HG03520 (cell line): Measurements from ENCODE around the gene CALCOCO1.
"Not testable (repeated sequence)": the region's sequence is repeated elsewhere in the genome, so short reads cannot be mapped to it uniquely, and the experiment has no call there.

Experiments used
- ATAC-seq: cut with Tn5 transposase; IDR thresholded peaks from one replicate; pipeline ENCODE4 v1.9.1; 2021; ENCODE audit warnings: mild to moderate bottlenecking, moderate library complexity; ENCODE audit not compliant: unreplicated experiment

Gene CALCOCO1

GRCh38 chr12:53727310-53728041 is at the start of gene CALCOCO1:
TSS of gene CALCOCO1 (minus strand) at chr12:53727452. CDS start at chr12:53725242, 2,210 bp downstream.
- ATAC-seq, result peak; percentile 98

DNA sequence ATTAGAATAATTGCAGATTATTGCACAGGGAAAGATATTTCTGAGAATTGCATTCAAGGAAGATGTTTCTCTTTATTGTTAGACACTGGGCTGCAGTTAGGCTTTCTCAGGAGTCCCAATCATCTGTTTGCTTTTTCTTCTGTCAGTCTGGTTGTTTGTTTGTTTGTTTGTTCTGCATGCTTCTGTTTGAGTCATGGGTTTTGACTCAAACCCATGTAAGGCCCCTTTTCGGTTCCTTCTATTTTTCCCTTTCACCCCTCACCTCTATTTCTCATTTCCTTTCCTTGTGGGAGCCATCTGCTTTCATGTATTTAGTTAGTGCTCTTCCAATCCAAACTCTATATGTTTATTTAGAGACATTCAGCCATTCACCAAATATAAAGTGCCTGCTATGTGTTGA is 49.6 kb upstream of the CALCOCO1 start:
- ATAC-seq, result no peak

DNA sequence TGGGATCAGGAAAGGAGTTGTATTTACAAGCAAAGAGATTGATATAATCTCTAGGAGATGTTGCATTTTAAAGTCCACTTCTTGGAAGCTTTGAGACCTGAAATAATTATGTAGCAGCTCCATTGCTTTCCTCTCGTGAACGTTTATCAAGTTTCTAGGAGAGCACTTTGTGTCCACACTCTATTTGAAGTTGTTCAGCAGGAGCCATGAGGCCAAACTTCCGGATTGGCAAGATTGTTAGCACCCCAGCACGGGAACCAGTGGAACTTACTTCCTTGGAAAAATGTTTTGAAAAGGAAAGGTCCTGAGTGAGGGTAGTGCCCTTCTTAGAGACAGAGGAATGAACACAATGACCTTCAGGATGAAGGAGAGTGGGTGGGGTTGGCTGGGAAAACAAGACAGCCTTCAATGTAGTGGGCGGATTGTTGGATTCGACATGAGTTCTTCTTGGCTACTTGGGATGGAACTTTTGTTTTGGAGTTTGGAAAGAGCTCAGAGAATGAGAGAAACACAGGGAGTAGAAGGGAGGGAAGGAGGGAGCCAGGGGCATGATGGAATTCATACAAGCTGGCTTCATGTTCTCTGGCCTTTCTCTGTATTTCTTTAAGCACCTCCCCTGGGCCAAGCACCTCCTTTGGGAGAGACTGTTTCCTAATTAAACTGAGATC is 48.4 kb upstream of the CALCOCO1 start:
- no peak for ATAC-seq

DNA sequence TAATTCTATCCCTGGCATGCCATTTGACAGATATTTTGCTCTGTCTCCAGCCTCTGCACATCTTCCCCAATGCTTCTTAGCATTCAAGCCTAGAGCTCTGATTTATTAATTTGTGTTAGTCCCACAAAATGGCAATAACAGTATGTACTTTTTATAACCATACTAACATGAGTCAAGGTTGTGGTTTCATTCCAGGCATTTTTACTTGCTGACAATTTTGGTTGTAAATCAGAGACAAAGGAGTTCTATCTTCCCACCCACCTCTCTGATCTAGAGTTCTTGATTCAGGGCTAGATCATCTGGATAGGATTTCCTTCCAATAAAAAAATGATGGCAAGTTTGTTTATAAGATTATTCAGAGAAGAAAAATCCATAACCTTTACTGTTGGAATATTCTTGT is 43.0 kb upstream of the CALCOCO1 start:
- ATAC-seq, result no peak

GRCh38 chr12:53768976-53769375 is 41.7 kb upstream of the CALCOCO1 start:
- no peak for ATAC-seq

GRCh38 chr12:53766881-53767280 is 39.6 kb upstream of the CALCOCO1 start:
- ATAC-seq, result no peak

- no peak for ATAC-seq
Measured at GRCh38 chr12:53765891-53766290, 38.6 kb upstream of the CALCOCO1 start.

GRCh38 chr12:53764615-53765014 is 37.4 kb upstream of the CALCOCO1 start:
- no peak for ATAC-seq

DNA sequence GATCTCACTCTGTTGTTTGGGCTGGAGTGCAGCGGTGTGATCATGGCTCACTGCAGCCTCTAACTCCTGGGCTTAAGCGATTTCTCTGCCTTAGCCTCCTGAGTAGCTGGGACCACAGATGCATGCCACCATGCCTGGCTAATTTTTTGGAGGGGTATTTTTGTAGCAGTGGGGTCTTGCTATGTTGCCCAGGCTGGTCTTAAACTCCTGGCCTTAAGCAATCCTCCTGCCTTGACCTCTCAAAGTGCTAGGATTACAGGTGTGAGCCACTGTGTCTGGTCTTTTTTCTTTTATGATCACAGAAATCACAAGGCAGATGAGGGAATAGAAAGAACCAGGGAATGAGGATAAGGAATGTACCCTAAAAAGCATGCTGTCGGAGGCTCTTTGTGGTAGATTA is 35.5 kb upstream of the CALCOCO1 start:
- ATAC-seq, result not testable (repeated sequence)

GRCh38 chr12:53761306-53761705 is 34.1 kb upstream of the CALCOCO1 start:
- ATAC-seq, result no peak

DNA sequence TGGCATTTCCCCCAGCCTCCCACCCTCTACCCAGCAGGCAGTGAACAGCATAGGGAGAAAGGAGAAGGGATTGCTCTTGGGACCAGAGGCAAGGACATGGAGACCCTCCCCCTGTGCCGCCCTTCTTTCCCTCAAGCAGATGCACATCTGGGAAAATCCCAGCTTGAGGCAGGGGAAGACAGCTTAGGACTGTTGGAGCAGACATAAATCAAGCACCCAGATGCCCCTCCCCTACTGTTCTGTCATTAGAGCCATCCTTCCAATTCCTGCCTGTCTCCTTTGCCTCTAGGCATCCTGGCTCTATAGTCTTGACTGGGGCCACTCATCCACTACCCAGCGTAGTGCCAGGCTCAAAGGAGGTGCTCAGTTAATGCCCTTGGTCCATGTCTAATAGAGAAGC is 32.0 kb upstream of the CALCOCO1 start:
- no peak for ATAC-seq

DNA sequence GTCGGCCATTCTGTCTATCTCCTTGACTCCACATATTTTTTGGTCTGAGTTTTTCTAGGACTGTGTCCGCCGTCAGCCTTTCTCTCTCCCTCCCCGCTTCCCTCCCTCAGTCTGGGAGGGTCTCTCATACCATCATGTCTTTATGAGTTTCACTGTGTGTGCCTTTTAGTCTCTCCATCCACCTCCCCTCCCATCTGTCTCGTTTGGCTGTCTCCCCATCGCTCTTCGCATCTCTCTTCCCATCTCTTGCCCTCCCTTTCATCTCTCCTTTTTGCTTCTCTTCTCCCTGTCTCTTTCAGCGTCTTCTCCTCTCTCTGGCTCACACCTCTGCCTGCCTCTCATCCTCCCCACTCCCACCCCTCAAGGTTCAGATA is 31.5 kb upstream of the CALCOCO1 start:
- no peak for ATAC-seq

DNA sequence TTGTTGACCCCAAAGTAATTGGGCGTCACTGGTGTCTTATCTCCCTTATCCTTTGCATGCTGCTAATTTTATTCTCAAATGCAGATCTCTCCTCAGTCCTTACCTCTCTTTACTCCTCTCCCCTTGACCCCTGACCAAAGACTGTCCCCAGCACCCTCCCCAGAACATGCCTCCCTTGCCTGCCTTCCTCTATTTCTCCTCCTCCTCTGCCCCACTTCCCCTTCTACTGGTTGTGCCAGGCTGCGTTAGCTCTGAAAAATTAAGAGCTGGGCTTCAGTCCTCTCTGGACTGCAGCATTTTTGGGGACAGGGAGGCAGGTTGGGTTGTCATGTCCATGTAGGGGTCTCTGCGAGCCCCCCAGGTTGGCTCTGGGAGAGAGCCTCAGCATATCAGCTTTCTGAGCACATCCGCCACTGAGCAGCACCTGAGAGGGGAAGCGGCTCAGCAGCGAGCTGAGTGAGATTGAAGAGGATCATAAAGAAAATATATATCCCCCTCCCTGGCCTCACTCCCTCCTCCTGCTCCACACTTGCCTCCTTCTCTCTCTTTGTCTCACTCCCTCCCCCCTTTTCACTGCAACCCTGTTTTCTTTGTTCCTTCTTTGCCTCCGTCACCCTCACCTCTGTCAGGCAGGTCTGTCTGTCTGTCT is 31.0 kb upstream of the CALCOCO1 start:
- no peak for ATAC-seq

DNA sequence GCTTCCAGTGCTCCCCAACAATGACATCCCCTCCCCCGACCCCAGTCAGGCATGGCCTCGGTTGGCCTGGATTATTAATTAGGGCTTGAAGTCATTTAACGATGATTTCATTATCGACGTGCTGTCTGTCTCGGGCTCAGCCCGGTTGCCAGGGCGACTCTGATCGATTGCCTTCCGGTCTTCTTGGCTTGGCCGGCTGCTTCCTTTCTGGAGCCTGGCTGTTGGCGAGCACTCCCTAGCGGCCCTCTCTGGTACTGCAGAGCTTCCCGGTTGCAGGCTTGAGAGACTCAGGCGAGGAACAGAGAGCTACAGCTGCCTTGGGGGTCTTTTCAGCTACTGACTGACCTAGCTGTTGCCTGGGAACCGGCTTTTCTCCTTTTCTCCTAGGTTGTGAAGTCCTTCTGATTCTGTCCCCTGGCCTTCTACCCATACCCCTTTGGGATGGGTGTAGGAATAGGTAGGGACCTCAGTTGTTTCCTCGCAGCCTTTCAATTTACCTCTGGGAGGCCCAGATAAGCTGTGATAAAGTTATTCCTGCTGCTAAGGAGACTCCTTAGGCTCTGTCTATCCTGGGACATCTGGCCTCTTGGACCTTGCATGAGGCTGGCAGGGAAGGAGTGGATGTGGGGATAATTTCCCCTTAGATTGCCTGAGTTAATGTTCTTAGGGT is 30.0 kb upstream of the CALCOCO1 start:
- ATAC-seq, result peak; percentile 79

GRCh38 chr12:53756300-53757100 is 29.2 kb upstream of the CALCOCO1 start:
- no peak for ATAC-seq

DNA sequence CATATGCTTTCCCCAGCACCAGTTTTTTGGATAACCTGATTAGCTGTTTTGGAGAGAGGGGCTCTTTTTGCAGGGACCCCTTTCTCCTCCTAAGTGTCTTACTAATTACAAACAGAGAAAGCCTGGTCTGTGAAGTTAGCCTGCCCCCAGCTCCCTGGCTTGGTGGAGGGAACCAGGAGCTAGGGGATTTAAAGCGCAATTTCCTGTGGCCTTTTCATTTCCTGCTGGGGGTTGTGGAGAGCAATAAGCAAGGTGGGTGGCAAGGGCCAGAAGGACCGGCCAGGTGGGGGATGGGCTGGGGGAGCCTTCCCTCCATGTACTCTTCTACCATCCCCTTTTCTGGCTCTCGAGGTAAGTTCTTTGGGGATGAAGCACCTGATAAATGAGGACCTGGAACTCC is 28.6 kb upstream of the CALCOCO1 start:
- ATAC-seq, result no peak

DNA sequence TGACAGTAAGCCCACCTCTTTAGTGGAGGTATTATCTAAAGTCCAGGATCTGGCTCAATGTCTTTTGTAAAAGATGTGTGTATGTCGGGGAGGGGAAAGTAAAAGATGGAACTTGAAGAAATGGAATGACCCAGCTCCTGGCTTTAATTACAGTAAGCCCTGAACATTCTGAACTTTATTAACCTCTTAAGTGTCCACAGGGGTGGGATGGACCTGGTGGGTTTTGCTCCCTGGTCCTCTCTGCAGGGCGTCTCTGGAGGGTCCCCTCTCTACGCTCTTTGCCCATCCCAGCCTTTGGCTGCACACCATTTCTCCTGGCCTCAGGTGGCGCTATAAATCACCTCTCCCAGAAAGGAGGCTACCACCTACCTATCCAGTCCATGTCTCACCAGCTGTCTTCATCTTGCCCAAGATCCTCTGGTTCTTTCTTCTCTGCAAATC is 28.2 kb upstream of the CALCOCO1 start:
- ATAC-seq, result no peak

DNA sequence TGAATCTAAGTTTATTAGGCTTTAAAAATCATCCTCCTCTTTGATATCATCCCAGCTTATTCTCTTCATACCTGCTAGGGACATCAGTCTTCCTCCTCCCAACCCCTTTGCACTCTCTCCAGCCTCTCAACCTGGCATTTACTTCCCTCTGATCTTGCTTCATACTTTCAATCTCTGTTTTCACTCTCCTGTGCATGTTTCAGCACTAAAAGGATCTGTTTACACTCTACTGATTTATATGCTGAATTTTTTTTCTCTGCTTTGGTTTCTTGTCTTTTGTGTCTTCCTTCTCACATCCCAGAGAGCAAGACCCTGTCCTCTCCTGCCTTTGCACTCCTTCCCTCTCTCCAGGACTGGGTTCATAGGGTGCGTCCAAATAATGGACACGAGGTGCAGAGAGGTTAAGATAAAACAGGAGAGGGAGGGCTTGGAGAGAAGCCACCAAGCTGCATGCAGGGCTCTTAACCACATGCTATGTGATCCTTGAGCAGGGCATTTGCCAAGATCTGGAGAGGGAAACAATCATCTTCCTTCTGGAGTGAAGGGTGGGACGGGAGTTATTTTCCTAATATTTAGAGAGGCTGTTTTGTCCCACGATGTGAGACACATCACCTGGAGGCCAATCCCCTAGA is 27.5 kb upstream of the CALCOCO1 start:
- no peak for ATAC-seq

GRCh38 chr12:53754188-53754585 is 26.9 kb upstream of the CALCOCO1 start:
- no peak for ATAC-seq

DNA sequence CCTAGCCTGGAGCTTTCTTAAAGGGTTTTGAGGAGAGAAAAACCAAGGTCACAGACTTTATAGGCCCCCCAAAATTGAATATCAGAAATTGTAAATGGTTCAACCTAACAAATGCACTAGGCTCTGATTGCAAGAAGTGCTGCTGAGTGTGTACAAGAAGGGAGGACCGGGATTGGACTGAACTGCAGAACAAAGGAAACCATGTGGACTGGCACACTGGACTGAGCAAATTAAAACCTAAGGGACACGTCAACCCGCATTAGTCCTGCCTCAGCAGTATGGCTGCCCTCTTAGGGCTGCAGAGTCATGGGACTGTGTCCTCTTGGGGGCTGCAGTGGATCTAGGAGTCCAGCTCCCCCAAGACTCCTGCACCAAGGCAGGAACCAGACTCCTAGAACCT is 25.4 kb upstream of the CALCOCO1 start:
- ATAC-seq, result no peak
